Common myeloid progenitor, CD34-positive (primary cell): ENCODE data around the gene THSD7B.

Source experiments
- CTCF ChIA-PET: fragments of 350-600 bp; sonication (Branson Sonifier 250); formaldehyde crosslinking; loops from one replicate; lab custom pipeline; 2021; ENCODE audit warnings: antibody characterized with exemption; lab: Charles Lee
- POLR2A ChIA-PET: fragments of 350-600 bp; sonication (Branson Sonifier 250); formaldehyde crosslinking; loops from one replicate; lab custom pipeline; 2021; ENCODE audit warnings: antibody characterized with exemption; lab: Charles Lee
- DNase-seq, 3 donors: peaks; one replicate each; pipeline versions ENCODE4 v3.0.0 to v3.0.0-alpha.2; 2013
- H3K27ac ChIP-seq, 2 experiments: 1 replicate in 1 of 2; 2 replicates in 1 of 2; pipeline ENCODE4 v1.7.0; 2013; ENCODE audit warnings: inconsistent platforms in 2 of 2, low read length in 2 of 2, mild to moderate bottlenecking in 2 of 2, low read depth in 1 of 2, moderate library complexity in 1 of 2; ENCODE audit not compliant: severe bottlenecking in 2 of 2, insufficient read depth in 1 of 2, poor library complexity in 1 of 2
- H3K27me3 ChIP-seq, 5 experiments: replicated peaks in 2 of 5; 1 replicate in 3 of 5; 2 replicates in 2 of 5; pipeline versions ENCODE4 v1.6.1 to v1.7.0; 2013; ENCODE audit warnings: low read length in 4 of 5, mild to moderate bottlenecking in 2 of 5, moderate library complexity in 2 of 5, inconsistent platforms in 1 of 5; ENCODE audit not compliant: insufficient read depth in 5 of 5, control insufficient read depth in 4 of 5
- H3K36me3 ChIP-seq, 4 experiments: 1 replicate in 2 of 4; 2 replicates in 2 of 4; pipeline versions ENCODE4 v1.6.1 to v1.7.0; 2013; ENCODE audit warnings: low read length in 3 of 4, control low read depth in 1 of 4, mild to moderate bottlenecking in 1 of 4; ENCODE audit not compliant: control insufficient read depth in 4 of 4, insufficient read depth in 4 of 4
- H3K4me1 ChIP-seq, 4 experiments: 1 replicate in 3 of 4; 2 replicates in 1 of 4; pipeline versions ENCODE4 v1.6.1 to v1.7.1; 2013; ENCODE audit warnings: low read length in 3 of 4, mild to moderate bottlenecking in 3 of 4, control low read depth in 1 of 4, inconsistent platforms in 1 of 4, moderate library complexity in 1 of 4; ENCODE audit not compliant: control insufficient read depth in 4 of 4, insufficient read depth in 4 of 4; ENCODE audit errors: control extremely low read depth in 1 of 4
- H3K4me3 ChIP-seq, 7 experiments: 1 replicate in 4 of 7; 2 replicates in 3 of 7; pipeline versions ENCODE4 v1.5.1 to v1.7.0; 2013; ENCODE audit warnings: mild to moderate bottlenecking in 7 of 7, low read length in 6 of 7, moderate library complexity in 6 of 7, inconsistent platforms in 2 of 7, low read depth in 2 of 7, control low read depth in 1 of 7; ENCODE audit not compliant: insufficient read depth in 4 of 7, control insufficient read depth in 1 of 7; ENCODE audit errors: extremely low read depth in 1 of 7
- H3K9me3 ChIP-seq, 5 experiments: 1 replicate in 4 of 5; 2 replicates in 1 of 5; pipeline versions ENCODE4 v1.6.1 to v1.7.1; 2013; ENCODE audit warnings: low read length in 4 of 5, mild to moderate bottlenecking in 2 of 5, inconsistent platforms in 1 of 5, low read depth in 1 of 5, moderate library complexity in 1 of 5; ENCODE audit not compliant: control insufficient read depth in 4 of 5, insufficient read depth in 2 of 5; ENCODE audit errors: control extremely low read depth in 1 of 5
- WGBS: methylation state at CpG from one replicate; pipeline ENCODE4 v1.1.5; 2013; ENCODE audit not compliant: insufficient coverage; 5-methylcytosine and 5-hydroxymethylcytosine counted together

Gene THSD7B

DNA sequence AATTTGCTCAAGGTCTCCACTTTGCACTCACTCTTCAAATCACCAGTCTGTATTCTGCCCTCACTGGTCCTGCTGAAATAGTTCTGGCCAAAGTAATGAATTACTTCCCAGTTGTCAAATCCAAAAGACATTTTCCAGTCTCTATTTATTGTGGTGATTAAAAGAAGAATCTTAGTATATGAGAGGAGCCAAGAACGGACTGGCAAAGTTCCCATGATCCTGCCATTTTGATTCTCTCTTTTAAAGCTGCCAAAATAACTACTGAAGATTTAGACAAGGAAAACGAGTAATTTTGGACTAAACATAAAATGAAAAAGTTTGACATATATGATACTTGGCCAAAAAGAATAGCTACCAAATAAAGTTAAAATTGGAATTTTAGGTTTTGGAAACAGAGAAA, 12.0 kb downstream of the THSD7B start:
- no CpG with 5 or more reads among the region's 2 CpGs for WGBS
- Histone ChIP-seq H3K4me3 (no peak overlapping the region), H3K27me3 (peaks cover 0 to 2% (median 0%) of the 10 kb centered on the region in 5 experiments), H3K36me3 (no peaks in the 10 kb centered on the region), H3K9me3 (no peaks in the 10 kb centered on the region), H3K4me1 (no peaks in the 10 kb centered on the region), H3K27ac (no peak overlapping the region)
- POLR2A ChIA-PET, result no interaction called here
- no peak for DNase-seq
- CTCF ChIA-PET, result no interaction called here

DNA sequence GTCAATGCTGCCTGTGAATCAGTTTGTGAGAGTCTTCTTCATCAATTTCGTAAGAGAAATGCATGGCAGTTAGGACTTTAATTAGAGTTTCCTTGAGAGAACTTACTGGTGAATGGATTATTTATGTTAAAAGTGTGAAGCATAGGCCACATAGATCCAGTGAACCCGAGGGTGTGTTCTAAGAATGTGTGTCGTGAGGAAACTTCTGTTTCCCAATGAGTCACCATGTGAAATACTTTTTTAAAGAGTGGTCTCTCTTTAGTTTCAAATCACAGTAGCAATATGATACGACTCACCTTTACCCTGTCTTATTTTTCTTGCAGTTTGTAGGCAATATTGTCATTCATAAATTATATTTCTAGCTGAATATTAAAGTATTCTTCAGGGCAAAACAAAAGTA, 18.5 kb downstream of the THSD7B start:
- CTCF ChIA-PET, result no interaction called here
- POLR2A ChIA-PET, result no interaction called here
- 50% methylated on average over 1 of the region's 4 CpGs for WGBS

DNA sequence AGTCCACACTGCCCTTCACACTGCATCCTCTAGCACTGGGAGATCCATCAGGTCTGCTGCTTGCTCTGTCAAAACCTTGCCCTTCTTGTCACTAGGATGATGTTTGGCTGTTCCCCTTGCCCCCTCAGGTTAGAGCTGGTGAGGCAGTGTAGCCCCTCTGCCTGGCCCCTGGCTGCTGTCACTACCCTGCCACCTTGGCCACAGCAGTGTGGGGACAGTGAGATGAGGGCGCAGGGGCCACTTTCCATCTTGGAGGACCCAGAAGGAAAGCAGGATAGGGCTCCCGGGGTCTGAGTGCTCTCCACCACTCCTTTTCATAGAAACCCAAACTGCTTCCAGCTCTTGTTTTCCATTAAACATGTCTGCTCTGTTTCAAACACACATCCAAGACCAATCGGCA, 19.9 kb downstream of the THSD7B start:
- WGBS, result 100% methylated on average over 1 of the region's 3 CpGs
- H3K27ac ChIP-seq, result no peak overlapping the region
- no peaks in the 10 kb centered on the region for H3K36me3 ChIP-seq
- H3K4me1 ChIP-seq, result no peaks in the 10 kb centered on the region
- no peaks in the 10 kb centered on the region for H3K9me3 ChIP-seq
- H3K27me3 ChIP-seq, result peaks cover 0 to 2% (median 0%) of the 10 kb centered on the region in 5 experiments
- CTCF ChIA-PET, result no interaction called here
- DNase-seq, result no peak
- no peak overlapping the region for H3K4me3 ChIP-seq
- POLR2A ChIA-PET, result no interaction called here

More for the DNA sequence above, 18.5 kb downstream of the THSD7B start:
- peaks cover 0 to 2% (median 0%) of the 10 kb centered on the region in 5 experiments for H3K27me3 ChIP-seq
- H3K4me1 ChIP-seq, result no peaks in the 10 kb centered on the region
- no peak overlapping the region for H3K4me3 ChIP-seq
- no peak overlapping the region for H3K27ac ChIP-seq
- H3K9me3 ChIP-seq, result no peaks in the 10 kb centered on the region
- no peak for DNase-seq
- no peaks in the 10 kb centered on the region for H3K36me3 ChIP-seq

DNA sequence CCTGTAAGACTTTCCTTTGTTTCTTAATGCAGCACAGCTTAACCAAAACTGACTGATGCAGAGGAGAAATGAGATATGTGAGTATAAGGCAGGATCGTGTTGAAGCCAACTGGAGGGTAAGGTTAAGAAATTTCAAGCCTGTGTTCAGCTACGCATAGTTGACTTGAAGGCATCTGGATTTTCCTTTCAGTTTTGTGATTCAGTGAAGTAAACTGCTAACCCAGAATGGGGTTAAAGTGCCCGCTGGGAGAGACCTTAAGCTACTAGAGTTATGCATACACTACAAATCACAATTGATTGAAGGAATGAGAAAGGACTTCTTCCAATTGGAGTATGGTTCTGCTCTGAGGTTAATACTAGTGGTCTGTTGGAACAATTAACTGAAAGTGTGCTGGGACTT, 22.6 kb downstream of the THSD7B start:
- Histone ChIP-seq H3K27ac (no peak overlapping the region), H3K4me3 (no peak overlapping the region), H3K4me1 (no peaks in the 10 kb centered on the region), H3K36me3 (no peaks in the 10 kb centered on the region), H3K27me3 (peaks cover 0 to 2% (median 0%) of the 10 kb centered on the region in 5 experiments), H3K9me3 (no peaks in the 10 kb centered on the region)
- 83% methylated on average over 2 of the region's 3 CpGs for WGBS
- no peak for DNase-seq
- ChIA-PET CTCF (no interaction called here), POLR2A (no interaction called here)

DNA sequence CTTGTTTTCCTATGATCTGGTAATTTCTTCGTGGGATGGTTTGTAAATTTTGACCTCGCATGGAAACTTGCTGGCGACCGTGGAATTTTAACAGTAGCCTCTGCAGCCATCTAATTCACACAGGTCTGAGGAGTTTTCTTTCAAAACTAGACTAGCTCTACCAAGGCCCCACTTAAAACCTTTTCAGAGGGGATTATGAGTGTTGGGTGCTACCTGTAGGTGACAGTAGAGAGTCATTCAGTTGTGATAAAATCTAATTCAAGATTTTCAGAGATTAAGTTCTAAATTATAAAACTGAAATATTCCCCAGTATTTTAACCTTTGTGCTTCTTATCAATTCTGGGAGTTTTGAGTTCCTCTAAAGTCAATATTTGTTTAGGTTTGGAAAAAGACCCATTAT, 31.0 kb downstream of the THSD7B start:
- CTCF ChIA-PET, result no interaction called here
- WGBS, result 92% methylated on average over 2 of the region's 4 CpGs

DNA sequence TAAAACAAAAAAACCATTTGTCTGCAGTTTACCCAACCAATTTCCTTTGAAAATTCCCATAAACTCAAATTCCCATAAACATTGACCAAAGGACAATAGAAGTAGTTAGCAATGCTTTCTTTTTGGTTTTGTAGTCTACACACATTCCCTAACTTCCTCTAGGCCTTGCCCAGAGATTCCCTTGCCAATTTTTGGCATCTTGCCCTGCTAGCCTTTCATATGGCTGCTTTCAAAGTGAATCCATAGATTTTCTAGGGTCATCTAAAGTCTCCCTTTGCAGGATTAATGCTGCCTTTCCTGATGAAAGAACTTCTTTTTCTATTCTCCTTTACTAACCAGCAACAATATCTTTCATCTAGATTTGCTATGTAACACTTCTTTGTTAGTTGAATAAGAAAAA, 33.4 kb downstream of the THSD7B start:
- no peaks in the 10 kb centered on the region for H3K4me1 ChIP-seq
- H3K9me3 ChIP-seq, result no peaks in the 10 kb centered on the region
- no peak overlapping the region for H3K27ac ChIP-seq
- CTCF ChIA-PET, result no interaction called here
- POLR2A ChIA-PET, result no interaction called here
- H3K36me3 ChIP-seq, result no peaks in the 10 kb centered on the region
- H3K27me3 ChIP-seq, result no peaks in the 10 kb centered on the region
- H3K4me3 ChIP-seq, result no peak overlapping the region
- no peak for DNase-seq

More for the DNA sequence above, 31.0 kb downstream of the THSD7B start:
- no peaks in the 10 kb centered on the region for H3K36me3 ChIP-seq
- H3K4me1 ChIP-seq, result no peaks in the 10 kb centered on the region
- no peaks in the 10 kb centered on the region for H3K9me3 ChIP-seq
- POLR2A ChIA-PET, result no interaction called here
- no peaks in the 10 kb centered on the region for H3K27me3 ChIP-seq
- no peak for DNase-seq
- no peak overlapping the region for H3K27ac ChIP-seq
- no peak overlapping the region for H3K4me3 ChIP-seq

DNA sequence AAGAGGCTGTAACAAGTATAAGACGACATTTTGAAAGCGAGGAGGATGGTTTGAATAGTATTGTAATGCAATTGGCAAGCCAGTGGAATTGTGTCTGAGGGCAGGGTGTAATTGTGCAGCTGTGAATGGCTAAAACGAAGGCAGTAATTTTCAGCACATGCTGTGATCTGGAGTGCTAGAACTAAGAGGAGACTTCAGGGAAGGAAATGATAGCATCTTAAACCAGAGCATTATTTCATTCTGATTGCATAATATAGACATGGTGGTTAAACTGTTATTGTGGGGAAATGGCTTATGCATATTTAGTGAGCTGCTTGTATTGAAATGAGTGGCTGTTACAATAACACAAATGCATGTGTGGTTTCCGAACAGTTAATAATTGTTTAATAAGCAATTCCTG, 36.3 kb downstream of the THSD7B start:
- H3K27ac ChIP-seq, result no peak overlapping the region
- no peak for DNase-seq
- WGBS, result 84% methylated on average over 4 of the region's 4 CpGs
- peaks cover 0 to 2% (median 0%) of the 10 kb centered on the region in 5 experiments for H3K9me3 ChIP-seq
- no peaks in the 10 kb centered on the region for H3K36me3 ChIP-seq
- no peak overlapping the region for H3K4me3 ChIP-seq
- ChIA-PET POLR2A (no interaction called here), CTCF (interaction anchor here (0.6 kb wide), 1 partner anchor 869 kb away, joined by 3 read pairs; no protein-coding TSS in a partner anchor)
- no peaks in the 10 kb centered on the region for H3K4me1 ChIP-seq
- no peaks in the 10 kb centered on the region for H3K27me3 ChIP-seq
